H1 (cell line): ENCODE data around the gene TASP1. TPM values are rescaled to one million over a fixed set of nuclear protein-coding genes. Genes with fewer than 3 reads are reported as not detected.

Experiments used
- NANOG ChIP-seq: IDR thresholded peaks from 2 replicates; pipeline ENCODE4 v1.6.1; 2011; ENCODE audit warnings: low read length, low read depth, mild to moderate bottlenecking, inconsistent platforms; ENCODE audit not compliant: insufficient read depth, poor library complexity, severe bottlenecking
- RXRA ChIP-seq: IDR thresholded peaks from 2 replicates; pipeline ENCODE4 v1.6.1; 2011; ENCODE audit warnings: low read depth, mild to moderate bottlenecking, low read length, moderate library complexity; ENCODE audit not compliant: insufficient read depth
- polyA plus RNA-seq, 7 experiments: library from polyadenylated mRNA; depleted of rRNA in 3 of 7; stranded (reverse) in 5 of 7; unstranded in 2 of 7; fragments of >200 nt in 5 of 7; fragments of 200-250 nt in 2 of 7; gene quantifications; 1 replicate in 5 of 7; 2 replicates in 1 of 7; 4 replicates in 1 of 7; pipeline versions ENCODE4 v1.2.1 to v1.2.3, GENCODE V29; 2011 to 2013; ENCODE audit warnings: missing spikeins in 2 of 7, mixed read lengths in 2 of 7
- total RNA-seq: library from RNA; stranded (reverse); fragmentation: NEBNext Ultra II Directional; extraction: Animal tissue kit (Norgen Biotek cat#: 25700); gene quantifications from 2 replicates; pipeline ENCODE4 v1.2.1, GENCODE V29; 2021

Gene TASP1
- total and polyA plus RNA-seq, 2 of the 8 experiments (the other 6 are each of a cell fraction or from before 2014, with no cell fraction given): 4.5 to 10.9 TPM

- no peak for TF ChIP-seq RXRA
- no peak for TF ChIP-seq NANOG
These were observed 290.2 kb downstream of the TASP1 start (continued) for GRCh38 chr20:13348311-13349234.
